SK-N-MC (cell line): ENCODE data around the gene RNASE8.

Experiments used
- EZH2 ChIP-seq: fragments of 200-600 bp; sonication (generic); IDR thresholded peaks from one replicate; pipeline ENCODE4 v1.6.1; 2017; ENCODE audit warnings: antibody characterized with exemption
- POLR2AphosphoS5 ChIP-seq: IDR thresholded peaks from 2 replicates; pipeline ENCODE4 v1.6.1; 2012; ENCODE audit warnings: mild to moderate bottlenecking, low read depth, low read length, borderline replicate concordance

DNA sequence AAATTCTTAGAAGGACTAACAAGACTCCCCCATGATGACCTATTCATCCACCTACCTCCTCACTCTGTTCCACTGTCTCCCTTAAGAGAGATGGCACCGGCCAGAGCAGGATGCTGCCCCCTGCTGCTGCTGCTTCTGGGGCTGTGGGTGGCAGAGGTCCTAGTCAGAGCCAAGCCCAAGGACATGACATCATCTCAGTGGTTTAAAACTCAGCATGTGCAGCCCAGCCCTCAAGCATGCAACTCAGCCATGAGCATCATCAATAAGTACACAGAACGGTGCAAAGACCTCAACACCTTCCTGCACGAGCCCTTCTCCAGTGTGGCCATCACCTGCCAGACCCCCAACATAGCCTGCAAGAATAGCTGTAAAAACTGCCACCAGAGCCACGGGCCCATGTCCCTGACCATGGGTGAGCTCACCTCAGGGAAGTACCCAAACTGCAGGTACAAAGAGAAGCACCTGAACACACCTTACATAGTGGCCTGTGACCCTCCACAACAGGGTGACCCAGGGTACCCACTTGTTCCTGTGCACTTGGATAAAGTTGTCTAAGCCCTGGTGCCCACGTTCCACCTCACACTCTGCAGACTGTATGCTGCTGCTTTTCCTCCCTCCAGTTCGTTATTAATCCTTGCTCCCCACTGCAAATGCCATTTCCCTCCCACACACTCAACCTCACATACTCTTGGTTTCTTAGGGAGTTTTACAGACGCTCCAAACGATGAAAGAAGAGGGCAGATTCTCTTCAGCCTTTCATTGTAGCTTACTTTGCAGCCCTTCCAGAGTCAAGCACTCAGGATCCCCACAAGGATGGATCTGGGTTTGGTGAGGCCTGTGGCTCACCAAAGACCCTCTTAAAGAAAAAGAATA is at the start of gene RNASE8:
- TF ChIP-seq EZH2 = no peak
- TF ChIP-seq POLR2AphosphoS5 = no peak
